Glomerular visceral epithelial cell (primary cell): ENCODE data around the gene RYR2.
"Not testable (repeated sequence)": the region's sequence is repeated elsewhere in the genome, so short reads cannot be mapped to it uniquely, and the experiment has no call there.

Experiments used
- DNase-seq: peaks from one replicate; pipeline ENCODE4 v3.0.0-alpha.2; 2016; ENCODE audit errors: extremely low spot score

The RYR2 gene

DNA sequence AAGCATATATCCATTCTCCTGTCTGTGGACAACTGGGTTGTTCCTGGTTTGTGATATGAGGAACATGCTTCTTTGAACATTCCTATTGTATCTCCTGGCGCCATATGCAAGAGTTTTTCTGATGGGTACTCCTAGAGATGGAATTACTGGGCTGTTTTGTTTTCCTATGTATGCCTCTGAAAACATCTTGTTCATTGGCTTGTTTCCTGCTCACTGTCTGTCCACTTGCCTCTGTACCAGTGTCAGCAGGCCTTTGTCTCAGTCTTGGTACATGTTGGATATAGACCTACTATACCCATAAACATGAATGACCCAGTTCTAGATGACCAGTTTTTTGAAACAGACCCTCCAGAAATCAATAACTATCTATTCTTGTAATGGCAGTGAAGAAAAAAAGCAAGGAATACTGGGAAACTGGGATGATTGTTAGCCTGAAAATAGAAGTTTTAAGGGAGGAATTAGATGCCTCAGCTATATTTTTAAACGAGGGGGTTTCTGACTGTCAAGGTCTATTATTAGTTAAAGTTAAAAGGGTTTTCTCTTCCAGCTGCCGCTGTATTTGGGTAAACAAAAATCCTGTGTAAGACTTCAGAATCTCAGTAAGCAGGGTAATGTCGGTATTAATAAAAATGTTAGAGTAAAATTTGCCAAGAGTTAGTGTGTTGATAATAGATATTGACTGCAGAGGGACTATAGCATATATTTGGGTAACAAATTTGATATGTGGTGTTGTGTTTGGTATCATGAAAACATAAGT is 103.6 kb downstream of the RYR2 start:
- DNase-seq, result no peak

DNA sequence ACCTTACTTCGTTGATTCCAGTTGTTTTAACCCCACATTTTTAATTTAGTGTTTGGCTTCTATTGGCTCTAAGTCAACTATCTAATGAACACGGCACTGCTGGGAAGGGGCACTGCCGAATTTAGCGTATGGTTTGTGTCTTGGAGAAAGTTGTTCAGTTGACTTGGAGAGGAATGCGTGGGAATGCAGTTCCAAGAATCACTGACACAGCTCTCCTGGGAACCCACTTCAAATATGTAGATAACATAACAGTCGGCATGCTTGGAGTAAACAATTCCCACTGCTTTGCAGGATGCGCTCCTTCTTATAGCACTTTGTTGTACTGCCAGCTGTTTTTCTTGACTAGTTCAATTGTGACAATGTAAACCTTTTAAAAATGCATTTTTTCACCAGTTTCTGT is 104.3 kb downstream of the RYR2 start:
- no peak for DNase-seq

DNA sequence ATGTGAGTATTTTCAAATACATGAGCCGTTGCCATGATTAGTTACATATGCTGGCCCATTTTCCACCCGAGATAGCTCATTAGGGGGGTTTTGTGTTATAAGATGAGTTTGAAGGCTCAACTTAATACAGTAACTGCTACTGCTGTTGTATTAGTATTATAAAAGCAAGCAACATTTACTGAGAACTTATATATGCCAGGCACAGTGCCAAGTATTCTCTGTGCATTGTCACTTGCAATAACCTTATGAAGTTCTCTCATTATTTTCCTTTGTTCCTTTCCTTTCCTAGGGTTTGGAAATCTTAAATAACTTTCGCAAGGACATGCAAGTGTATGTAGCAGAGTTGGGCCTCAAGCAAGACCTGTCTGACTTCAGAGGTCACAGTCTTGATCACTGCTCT is 107.9 kb downstream of the RYR2 start:
- DNase-seq, result no peak

DNA sequence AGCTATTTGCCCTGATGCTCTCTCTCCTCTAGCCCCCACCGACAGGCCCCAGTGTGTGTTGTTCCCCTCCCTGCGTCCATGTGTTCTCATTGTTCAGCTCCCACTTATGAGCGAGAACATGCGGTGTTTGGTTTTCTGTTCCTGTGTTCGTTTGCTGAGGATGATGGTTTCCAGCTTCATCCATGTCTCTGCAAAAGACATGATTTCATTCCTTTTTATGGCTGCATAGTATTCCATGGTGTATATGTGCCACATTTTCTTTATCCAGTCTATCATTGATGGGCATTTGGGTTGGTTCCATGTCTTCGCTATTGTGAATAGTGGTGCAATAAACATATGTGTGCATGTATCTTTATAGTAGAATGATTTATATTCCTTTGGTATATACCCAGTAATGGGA is 110.0 kb downstream of the RYR2 start:
- not testable (repeated sequence) for DNase-seq

DNA sequence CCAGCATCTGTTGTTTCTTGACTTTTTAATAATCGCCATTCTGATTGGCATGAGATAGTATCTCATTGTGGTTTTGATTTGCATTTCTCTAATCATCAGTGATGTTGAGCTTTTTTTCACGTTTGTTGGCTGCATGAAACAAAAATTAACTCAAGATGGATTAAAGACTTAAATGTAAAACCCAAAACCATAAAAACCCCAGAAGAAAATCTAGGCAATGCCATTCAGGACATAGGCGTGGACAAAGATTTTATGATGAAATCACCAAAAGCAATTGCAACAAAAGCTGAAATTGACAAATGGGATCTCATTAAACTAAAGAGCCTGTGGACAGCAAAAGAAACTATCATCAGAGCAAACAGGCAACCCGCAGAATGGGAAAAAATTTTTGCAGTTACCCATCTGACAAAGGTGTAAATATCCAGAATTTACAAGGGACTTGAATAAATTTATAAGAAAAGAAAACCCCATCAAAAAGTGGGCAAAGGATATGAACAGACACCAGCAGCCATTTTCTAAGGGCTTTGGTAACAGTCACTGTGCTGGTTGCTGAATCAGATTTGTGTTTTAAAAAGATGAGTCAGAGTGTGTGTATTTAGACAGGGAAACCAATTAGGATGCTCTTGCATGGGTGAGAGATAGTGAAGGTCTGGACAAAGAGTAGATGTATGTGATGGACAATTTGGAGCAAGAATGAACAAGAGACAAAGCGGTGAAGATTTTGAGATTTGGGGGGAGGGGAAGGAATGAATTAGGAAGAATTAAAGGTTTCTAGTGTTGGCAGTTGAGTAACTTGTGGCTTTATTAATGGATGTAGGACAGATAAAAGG is 110.7 kb downstream of the RYR2 start:
- DNase-seq, result no peak

DNA sequence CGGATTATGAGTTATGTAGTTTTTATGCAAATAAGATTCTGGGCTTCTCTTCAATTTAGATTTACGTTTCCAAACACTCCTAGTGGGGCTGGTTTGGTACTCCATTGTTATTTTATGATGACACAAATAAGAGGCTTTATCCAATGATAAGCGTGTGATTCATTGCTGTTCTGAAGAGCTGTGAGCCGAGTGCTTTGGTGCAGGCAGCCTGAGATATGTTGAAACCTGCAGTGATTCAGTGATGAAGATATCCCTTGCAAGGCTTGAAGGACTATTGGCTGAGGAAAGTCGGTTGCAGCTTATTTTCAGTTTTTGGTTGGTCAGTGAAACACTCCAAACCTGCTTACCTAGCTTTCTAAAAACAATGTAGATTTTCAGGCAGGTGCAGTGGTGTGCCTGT is 112.2 kb downstream of the RYR2 start:
- no peak for DNase-seq

DNA sequence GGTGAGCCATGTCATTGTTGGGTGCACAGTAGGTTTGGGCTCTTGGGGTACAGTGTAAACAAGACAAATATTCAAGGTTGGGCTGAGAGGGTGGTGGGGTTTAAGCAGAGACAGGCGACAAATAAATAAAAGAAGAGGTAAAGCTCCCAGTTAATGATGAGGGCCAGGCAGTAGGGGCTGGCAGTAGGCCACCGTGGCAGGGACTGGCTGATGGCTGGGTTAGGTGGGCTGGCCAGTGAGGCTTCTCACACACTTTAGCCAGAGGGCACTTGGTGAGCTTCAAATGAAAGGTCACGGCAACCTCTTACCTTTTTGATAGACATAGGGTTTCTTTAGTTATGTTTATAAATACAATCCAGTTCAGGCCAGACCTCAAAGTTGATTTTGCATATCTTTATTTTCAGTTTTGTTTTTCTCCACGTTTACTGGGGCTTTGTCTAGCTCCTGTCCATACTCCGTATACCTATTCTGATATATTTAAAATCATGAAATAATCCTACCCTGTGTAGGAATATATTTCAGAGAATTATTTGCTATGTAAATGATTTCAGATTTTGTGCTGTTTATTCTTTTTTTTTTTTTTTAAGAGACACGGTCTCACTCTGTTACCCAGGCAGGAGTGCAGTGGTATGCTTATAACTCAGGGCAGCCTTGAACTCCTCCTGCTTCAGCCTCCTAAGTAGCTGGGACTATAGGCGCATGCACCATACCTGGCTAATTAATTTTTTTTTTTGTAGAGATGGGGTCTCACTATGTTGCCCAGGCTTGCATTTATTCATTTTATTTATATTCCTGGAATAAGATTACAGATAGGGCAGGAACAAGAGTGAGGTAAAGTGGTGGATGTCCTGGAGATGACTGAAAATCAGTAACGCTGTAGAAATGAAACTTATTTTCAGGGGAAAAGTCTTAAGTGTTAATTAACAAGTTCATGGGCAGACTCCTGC is 122.7 kb downstream of the RYR2 start:
- no peak for DNase-seq

DNA sequence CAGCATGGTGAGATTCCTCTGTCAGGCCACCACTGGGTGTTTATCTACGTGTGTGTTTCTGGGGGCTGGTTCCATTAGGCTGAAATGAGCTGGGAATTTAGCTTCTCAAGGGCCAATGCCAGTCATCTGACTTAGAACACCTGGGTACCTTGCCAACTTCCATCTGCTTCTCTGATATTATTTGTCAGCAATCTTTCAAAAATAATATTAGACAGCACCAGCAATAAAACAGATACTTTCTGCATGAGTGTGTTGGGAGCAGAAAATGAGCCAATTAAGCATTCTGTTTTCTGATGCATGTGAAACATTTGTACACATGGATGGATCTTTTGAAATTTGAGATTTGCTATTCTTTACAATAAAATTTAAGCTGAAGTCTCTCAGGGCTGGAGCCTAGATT is 124.1 kb downstream of the RYR2 start:
- DNase-seq, result no peak

DNA sequence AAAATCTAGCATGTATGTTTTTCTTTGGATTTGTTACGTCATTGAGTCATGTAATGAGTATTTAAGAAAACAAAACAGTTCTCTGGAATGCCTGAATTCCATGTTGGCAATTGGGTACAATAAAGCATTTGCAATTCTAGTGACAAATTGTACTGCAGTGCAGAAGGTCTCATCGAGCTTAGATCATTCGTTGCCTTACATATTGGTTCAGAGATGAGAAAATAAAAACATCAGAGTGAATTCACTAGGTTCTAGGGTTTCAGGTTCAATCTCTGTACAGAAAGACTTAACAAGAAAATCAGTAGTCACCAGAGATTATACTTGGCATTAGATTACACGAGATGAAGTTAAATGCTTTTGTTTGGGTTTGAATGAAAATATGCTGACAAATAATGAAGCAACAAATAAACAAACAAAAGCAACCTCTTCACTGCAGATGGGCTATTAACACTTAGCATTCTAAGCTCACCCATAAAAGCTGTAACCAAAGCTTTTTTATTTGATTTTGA is 124.7 kb downstream of the RYR2 start:
- DNase-seq, result no peak

DNA sequence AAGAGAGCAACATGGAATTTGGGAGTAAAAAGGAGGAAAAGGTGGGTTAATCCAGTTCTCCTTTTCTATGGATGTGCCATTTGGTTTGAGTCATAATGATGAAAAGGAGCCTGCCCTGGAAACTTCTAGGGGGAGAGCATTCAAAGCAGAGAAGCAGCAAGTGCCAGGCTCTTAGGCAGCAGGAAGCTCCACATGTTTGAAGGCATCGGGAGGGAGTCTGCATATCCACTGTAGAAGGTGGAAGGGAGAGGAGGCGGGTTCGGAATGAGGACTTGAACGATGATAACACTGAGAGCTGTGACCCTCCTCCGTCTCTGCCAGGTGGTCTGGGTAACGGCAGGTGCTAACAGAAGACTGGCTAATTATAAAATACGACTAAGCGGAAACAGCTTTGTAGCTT is 128.2 kb downstream of the RYR2 start:
- no peak for DNase-seq

DNA sequence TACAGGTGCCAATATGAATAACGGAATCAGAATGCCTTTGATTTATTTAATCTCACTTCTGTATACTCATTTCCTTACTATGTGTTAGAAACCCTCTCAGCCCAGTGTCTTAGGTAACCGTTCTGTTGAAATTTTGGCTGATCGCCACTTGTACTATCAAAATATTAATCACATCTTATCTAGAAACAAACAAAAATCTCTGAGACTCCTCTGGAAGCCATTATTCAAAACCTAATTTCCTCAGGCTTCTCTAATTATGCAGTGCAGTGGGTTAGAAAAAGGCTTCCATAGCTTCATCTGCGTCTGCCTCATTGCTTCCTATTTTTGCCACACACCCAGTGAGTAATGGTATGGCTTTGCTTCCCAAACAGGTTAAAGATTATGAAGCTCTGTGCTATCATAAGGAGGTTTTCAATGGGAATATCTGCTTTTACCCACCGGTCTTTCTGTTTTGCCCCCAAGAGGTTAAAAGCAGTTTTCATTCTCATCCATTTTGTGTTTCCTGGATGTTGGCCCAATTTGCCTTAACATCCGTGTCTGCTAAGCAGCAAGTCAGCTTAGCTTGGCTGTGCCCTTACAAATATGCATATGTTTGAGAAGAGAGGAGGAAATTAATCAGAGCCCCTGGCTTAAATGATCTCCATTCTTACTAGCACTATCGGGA is 129.6 kb downstream of the RYR2 start:
- DNase-seq, result no peak

DNA sequence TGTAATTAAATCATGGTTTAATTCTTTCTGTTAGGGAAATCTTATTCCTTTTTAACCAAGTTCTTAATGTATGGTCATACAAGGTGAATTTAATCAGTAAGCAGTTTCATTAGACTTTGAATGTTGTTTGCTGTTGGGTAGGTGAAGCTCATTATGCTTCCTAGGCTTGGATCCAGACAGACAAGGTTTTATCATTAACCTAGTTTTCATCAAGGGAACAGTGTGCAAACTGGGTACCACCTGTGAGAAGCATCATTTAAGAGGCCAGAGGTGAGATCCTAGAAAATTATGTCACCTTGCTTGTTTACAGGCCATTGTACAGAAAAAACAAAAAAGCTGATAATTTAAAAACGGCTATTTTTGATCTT is 130.1 kb downstream of the RYR2 start:
- no peak for DNase-seq

DNA sequence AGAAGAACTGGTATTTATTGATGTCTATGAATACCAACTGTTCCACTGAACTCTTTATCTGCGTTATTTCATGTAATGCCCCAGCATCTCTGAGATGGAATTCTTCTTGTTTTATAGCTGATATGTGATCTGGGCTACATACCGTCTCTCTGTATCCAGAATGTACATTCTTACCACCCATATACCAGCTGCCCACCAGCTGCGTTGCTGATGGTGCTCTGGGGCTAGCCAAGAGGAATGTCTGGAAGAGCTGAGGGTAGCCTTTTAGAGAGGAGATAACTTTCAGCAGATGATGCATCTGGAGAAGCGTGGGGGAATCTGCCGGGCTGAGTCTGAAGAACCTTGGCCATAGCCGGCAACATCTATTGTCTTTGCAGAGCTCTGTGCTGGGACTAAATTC is 137.5 kb downstream of the RYR2 start:
- no peak for DNase-seq

DNA sequence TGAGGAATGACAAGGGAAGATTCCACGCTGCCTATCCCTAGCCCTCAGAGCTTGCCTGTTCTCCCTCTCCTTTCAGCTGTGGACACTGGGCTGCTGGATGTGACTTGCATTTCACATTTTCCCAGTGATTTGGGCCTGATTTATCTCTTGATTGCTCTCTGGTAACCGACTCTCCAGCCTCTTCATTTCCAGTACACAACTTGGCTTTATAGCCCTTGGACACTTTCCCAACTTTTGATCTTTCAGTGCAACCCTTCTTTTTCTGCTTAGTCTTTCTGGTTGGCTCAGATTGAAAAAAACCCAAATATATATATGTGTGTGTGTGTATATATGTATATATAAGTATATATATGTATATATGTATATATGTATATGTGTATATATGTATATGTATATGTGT is 138.3 kb downstream of the RYR2 start:
- DNase-seq, result no peak

DNA sequence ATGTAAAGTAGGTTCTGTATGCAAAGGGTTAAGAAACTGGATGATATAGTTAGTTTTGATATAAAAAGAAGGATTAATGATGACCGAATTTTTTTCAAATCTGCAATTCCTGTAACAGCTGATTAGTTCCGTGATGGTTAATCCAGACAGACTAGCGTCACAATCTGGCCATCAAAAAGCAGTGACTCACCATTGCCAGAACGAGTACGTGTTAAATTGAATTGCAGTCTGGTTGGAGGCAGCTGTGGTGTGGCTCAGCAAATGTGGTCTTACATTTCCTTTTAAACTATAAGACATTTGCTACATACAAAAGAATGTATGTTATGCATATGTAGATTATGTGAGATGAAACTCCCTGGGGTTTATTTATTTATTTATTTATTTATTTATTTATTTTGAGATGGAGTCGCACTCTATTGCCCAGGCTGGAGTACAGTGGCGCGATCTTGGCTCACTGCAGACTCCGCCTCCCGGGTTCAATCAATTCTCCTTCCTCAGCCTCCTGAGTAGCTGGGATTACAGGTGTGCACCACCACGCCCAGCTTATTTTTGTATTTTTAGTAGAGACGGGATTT is 139.8 kb downstream of the RYR2 start:
- no peak for DNase-seq

DNA sequence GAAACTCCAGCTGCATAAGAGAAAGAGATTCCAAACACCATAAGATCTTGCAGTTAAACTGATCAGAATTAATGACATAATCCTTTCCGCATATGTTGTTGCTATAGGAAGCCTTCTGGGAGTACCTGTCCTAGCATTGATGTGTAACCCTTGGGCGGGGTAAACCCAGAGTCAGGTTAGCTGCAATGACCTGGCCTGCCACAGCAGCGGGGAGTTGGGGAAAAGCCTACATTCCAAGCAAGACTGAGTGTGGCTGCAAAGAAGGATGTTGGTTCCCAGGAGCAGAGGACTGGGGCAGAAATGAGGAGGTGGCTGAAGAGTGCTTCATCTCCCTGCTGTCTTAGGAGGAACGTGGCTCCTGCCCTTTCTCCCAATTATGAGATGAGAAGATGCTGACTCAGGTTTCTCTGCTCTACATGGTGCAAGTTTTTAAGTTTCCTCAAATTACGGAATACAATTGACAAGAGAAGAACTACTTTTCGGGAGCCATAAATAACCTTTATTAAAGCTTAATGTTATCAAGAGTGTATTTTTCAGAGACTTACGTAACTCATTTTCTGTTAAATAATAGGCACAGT is 142.1 kb downstream of the RYR2 start:
- DNase-seq, result no peak

DNA sequence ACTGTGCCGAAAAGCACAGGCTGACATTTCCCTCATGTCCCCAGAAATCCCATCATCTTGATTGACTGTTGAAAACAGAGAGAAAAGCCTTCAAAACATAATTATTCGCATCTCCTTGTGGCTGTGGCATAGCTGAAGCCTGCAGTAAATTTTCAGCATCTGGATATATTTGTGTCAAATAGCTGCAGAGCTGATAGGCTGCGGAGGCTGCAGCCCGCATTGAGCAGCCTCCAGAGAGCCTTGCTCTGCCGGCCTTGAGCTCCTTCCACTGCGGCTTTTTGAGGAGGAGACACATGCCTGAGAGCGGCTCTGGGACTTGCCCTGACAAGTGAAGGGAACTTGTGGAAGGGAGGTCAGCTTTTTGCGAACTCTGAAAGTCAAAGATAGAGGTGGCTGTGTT is 144.7 kb downstream of the RYR2 start:
- no peak for DNase-seq

DNA sequence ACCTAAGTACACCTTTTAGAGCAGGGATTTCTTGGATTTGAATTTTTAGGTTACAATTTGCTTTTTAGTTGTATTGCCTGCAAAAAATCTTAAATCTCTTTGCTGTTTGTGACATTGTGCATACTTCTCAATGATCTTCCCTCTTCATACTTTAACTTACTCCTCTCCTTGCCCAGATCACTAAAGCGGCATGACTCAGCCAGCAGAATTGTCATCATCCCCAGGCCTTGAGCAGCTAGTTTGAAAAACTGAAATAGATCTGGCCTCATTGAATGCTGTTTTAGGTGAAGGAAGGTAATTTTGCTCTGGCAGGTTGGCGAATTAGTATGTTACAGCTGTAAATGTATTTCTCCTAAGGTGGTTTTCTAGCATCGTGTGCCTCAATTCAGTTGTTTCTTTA is 145.9 kb downstream of the RYR2 start:
- DNase-seq, result no peak

DNA sequence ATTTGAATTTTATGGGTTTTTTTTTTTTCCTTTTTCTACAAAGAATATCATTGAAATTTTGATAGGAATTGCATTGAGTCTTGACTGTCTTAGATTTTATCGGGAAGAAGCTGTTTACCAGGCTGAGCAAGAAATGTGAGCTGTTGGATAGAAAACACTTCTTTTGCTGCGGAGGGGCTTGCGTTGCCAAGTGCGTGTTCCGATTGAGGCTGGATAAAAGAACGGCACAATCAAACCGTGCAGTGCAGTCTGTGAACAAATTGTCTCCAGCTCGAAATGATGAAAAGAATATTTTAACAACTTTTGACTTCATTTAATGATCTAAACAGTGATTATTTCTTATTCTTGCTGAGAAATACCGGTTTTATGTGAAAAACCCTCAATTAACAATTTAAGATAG is 149.4 kb downstream of the RYR2 start:
- DNase-seq, result no peak

DNA sequence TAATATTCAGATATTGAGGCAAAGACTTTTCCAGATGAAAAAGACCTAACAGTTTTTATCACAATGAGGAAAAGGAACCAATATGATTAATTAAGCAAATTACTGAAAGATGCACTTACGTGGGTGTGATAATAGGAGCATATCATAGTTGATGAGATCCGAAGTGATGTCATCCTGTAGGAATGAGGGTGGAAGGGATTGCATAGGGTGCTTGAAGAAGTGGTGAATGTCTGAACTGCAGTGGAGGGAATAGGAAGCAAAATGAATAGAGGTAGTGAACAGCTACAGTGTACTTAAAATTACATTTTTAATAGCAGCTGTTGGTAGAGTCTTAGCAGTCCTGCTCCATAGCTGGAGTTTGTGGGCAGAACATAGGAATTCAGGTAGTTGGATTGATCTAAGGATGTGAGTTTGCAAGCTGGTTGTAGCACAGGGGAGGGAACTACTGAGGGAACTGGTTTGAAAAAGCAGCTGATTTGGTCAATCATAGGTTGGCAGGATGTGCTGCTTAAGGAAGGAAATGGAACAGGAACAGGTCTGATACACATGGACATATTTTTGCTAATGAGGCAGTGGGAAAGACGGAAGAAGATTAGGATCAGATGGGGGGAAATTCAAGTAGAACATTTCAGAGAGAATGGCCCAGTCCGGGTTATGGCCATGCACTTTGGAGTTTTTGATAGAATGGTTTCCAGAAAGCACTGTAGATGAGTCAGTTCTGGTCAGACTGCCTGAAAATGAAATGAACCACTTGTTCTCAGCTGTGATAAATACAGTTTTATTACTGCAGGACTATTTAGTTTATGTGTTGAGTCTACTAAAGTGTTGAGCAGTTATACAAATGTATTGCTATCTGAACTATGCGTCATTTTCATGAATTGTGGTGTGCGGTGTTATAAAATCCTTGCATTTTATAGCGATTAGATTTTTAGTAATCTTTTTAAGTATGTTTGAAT is 155.8 kb downstream of the RYR2 start:
- no peak for DNase-seq
